Thyroid gland (tissue), 4 donors: ENCODE measurements around the gene SLC9A7. TPM values are rescaled to one million over a fixed set of nuclear protein-coding genes. Genes with fewer than 3 reads are reported as not detected.
"Not testable (repeated sequence)": the region's sequence is repeated elsewhere in the genome, so short reads cannot be mapped to it uniquely, and the experiment has no call there.

Source experiments
- DNase-seq, 2 donors: peaks; one replicate each; pipeline ENCODE4 v3.0.0-alpha.2; 2019
- H3K27ac ChIP-seq, 3 donors: fragments of 200-600 bp; sonication (generic); 1 replicate in 2 of 3; 2 replicates in 1 of 3; pipeline ENCODE4 v1.5.1; 2016 to 2019; ENCODE audit warnings: mild to moderate bottlenecking in 1 of 3, moderate library complexity in 1 of 3
- H3K27me3 ChIP-seq: fragments of 200-600 bp; sonication (generic); one replicate; pipeline ENCODE4 v1.5.1; 2019
- H3K36me3 ChIP-seq, 2 donors: fragments of 200-600 bp; sonication (generic); one replicate each; pipeline ENCODE4 v1.5.1; 2016 to 2019
- H3K4me1 ChIP-seq, 2 donors: fragments of 200-600 bp; sonication (generic); one replicate each; pipeline ENCODE4 v1.5.1; 2017 to 2019
- H3K4me3 ChIP-seq, 3 donors: fragments of 200-600 bp; sonication (generic); replicated peaks in 1 of 3; 1 replicate in 2 of 3; 2 replicates in 1 of 3; pipeline ENCODE4 v1.5.1; 2016; ENCODE audit warnings: mild to moderate bottlenecking in 1 of 3
- H3K9me3 ChIP-seq: fragments of 200-600 bp; sonication (generic); one replicate; pipeline ENCODE4 v1.5.1; 2017
- POLR2A ChIP-seq, 2 donors: fragments of 450-650 bp; IDR thresholded peaks; one replicate each; pipeline ENCODE4 v1.6.1; 2017; ENCODE audit warnings: antibody characterized with exemption in 2 of 2, mild to moderate bottlenecking in 2 of 2, moderate library complexity in 1 of 2
- WGBS, 2 donors: methylation state at CpG; one replicate each; pipeline ENCODE4 v1.1.5; 2017; 5-methylcytosine and 5-hydroxymethylcytosine counted together
- intact Hi-C: fragments of 100-400 bp; cut with DNase I; formaldehyde crosslinking; loops from one replicate; pipeline ENCODE4 v1.15.1; 2023
- total RNA-seq, 4 donors: library from RNA; depleted of rRNA; stranded (reverse); fragments of >200 nt; gene quantifications; one replicate each; pipeline ENCODE4 v1.2.3, GENCODE V29; 2016
- TF ChIP-seq, protein P1 (sequence below), 6 experiments: fragments of 200-600 bp in 3 of 6; fragments of 450-650 bp in 3 of 6; sonication (generic) in 3 of 6; IDR thresholded peaks; one replicate each; pipeline ENCODE4 v1.5.1; 2016 to 2019; ENCODE audit warnings: antibody characterized with exemption in 6 of 6, mild to moderate bottlenecking in 2 of 6, inconsistent platforms in 1 of 6, moderate library complexity in 1 of 6

The SLC9A7 gene
- total RNA-seq, 4 donors from 2014 or later: 18.4 to 35.5 (median 26.3) TPM

DNA sequence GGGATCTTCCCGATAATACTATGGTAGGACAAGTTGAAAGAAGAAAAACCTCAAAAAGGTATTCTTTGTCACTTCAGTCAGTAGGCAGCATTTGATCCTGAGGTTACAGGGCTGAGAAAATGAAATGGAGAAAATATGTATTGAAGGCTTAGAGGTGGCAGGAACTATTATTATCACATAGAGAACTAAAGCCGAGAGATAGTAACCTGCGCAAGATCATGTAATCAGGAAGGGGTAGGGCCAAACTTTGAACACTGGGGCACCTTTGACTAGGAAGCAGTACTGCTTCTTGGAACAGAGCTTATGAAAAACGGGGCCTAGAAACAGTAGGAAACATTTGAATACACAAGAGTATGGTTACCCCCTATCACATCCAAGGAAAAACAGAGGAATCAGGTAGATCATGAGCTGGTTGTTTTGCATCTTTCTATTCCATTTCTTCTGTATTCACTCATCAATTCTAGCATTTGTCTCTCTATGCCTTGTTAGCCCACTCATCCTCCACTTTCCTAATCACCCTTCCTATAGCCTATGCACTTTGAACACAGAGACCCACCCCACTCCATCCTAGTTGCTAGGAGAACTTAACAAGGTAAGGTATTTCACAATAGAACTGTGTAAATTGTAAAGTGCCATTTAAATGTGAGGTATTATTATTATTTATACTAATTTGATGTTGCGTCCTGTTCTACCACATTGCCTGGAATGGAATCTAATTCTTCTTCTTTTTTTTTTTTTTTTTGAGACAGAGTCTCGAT lies 34.6 kb upstream of the SLC9A7 start:
- Histone ChIP-seq H3K4me1 (no peaks in the 10 kb centered on the region), H3K9me3 (no peaks in the 10 kb centered on the region), H3K4me3 (no peak overlapping the region), H3K27me3 (no peaks in the 10 kb centered on the region), H3K36me3 (no peaks in the 10 kb centered on the region), H3K27ac (no peak overlapping the region)
- DNase-seq: no peak
- intact Hi-C loops: no loop called here
- TF ChIP-seq, protein P1, sequence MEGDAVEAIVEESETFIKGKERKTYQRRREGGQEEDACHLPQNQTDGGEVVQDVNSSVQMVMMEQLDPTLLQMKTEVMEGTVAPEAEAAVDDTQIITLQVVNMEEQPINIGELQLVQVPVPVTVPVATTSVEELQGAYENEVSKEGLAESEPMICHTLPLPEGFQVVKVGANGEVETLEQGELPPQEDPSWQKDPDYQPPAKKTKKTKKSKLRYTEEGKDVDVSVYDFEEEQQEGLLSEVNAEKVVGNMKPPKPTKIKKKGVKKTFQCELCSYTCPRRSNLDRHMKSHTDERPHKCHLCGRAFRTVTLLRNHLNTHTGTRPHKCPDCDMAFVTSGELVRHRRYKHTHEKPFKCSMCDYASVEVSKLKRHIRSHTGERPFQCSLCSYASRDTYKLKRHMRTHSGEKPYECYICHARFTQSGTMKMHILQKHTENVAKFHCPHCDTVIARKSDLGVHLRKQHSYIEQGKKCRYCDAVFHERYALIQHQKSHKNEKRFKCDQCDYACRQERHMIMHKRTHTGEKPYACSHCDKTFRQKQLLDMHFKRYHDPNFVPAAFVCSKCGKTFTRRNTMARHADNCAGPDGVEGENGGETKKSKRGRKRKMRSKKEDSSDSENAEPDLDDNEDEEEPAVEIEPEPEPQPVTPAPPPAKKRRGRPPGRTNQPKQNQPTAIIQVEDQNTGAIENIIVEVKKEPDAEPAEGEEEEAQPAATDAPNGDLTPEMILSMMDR (IDR thresholded peaks at IDR 0.05): no peak
- TF ChIP-seq POLR2A (IDR thresholded peaks at IDR 0.05): no peak
- 86 to 88% methylated on average over 6 of the region's 6 CpGs for WGBS, 2 donors

GRCh38 chrX:46792810-46793188 lies 33.9 kb upstream of the SLC9A7 start:
- Histone ChIP-seq H3K36me3 (no peaks in the 10 kb centered on the region), H3K27me3 (no peaks in the 10 kb centered on the region), H3K9me3 (no peaks in the 10 kb centered on the region), H3K4me1 (no peaks in the 10 kb centered on the region), H3K4me3 (no peak overlapping the region), H3K27ac (no peak overlapping the region)
- no peak for DNase-seq
- TF ChIP-seq, protein P1 (IDR thresholded peaks at IDR 0.05): no peak
- no peak for TF ChIP-seq POLR2A (IDR thresholded peaks at IDR 0.05)
- WGBS, 2 donors: 77% methylated on average over 4 of the region's 4 CpGs
- intact Hi-C loops: no loop called here

DNA sequence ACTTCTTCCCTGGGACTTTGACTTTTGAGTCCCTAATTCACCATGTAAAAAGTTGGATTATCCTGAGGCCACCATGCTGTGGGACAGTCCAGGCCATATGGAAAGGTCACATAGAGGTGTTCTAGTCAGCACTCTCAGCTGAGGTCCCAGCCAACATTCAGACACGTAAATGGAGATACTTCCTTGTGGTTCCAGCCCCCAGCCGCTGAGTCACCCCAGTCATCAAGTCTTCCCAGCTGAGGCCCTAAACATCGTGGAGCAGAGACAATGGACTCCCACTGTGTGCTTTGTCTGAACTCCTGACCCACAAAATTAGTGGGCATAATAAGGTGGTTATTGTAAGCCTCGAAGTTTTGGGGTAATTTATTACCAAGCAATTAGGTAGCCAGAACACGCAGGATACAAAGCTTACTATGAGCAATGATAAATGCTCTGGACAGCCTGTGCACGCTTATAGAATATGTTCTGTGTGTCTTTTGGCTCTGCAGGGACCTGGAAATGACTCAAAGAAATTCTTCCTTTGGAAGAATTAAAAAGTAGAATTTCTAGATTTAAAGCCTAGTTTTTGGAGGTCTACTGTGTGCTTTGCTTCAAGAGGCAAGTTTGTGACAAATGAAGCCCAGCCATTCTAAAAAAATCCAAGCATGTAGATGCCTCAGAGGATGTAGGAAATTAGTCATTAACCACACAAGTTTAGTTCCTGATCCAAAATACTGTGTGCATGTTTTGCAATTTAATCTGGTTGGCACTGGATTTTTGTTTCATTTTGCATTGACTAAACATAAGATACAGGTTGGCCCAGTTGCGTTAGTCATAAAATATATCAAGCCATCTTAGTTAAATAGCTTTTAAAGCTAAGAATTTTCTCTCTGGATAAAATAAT lies 33.2 kb upstream of the SLC9A7 start:
- intact Hi-C loops: no loop called here
- Histone ChIP-seq H3K4me1 (no peaks in the 10 kb centered on the region), H3K4me3 (no peak overlapping the region), H3K27me3 (no peaks in the 10 kb centered on the region), H3K27ac (no peak overlapping the region), H3K36me3 (no peaks in the 10 kb centered on the region), H3K9me3 (no peaks in the 10 kb centered on the region)
- no peak for DNase-seq
- no peak for TF ChIP-seq POLR2A (IDR thresholded peaks at IDR 0.05)
- TF ChIP-seq, protein P1 (IDR thresholded peaks at IDR 0.05): no peak
- WGBS, 2 donors: 61 to 67% methylated on average over 6 to 7 of the region's 7 CpGs

- intact Hi-C loops: no loop called here
- 64 to 67% methylated on average over 2 to 4 of the region's 4 CpGs for WGBS, 2 donors
Observed at GRCh38 chrX:46788902-46789301, 30.0 kb upstream of the SLC9A7 start.

DNA sequence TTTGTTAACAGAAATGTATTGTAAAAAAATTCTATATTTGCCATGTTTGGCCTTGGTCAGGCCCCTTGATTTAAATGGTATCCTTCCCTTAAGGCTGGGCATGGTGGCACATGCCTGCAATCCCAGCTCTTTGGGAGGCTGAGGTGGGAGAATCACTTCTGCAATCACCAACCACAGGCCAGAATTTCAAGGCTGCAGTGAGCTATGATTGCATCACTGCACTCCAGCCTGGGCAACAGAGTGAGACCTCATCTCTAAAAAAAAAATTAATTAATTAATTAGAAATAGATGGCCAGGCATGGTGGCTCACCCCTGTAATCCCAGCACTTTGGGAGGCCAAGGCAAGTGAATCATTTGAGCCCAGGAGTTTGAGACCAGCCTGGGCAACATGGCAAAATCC lies 25.5 kb upstream of the SLC9A7 start:
- H3K27me3 ChIP-seq, DNase-seq, intact Hi-C loops, H3K36me3 ChIP-seq, H3K27ac ChIP-seq, H3K9me3 ChIP-seq, H3K4me1 ChIP-seq, H3K4me3 ChIP-seq: not testable (repeated sequence)

More at GRCh38 chrX:46788902-46789301, 30.0 kb upstream of the SLC9A7 start:
- no peak for DNase-seq
- H3K9me3 ChIP-seq: no peaks in the 10 kb centered on the region
- no peaks in the 10 kb centered on the region for H3K4me1 ChIP-seq
- no peak overlapping the region for H3K4me3 ChIP-seq
- no peaks in the 10 kb centered on the region for H3K27me3 ChIP-seq
- H3K27ac ChIP-seq: no peak overlapping the region
- TF ChIP-seq, protein P1 (IDR thresholded peaks at IDR 0.05): no peak
- TF ChIP-seq POLR2A (IDR thresholded peaks at IDR 0.05): no peak
- no peaks in the 10 kb centered on the region for H3K36me3 ChIP-seq
